ENCODE results near the gene SLC13A3. TPM values are rescaled to one million over a fixed set of nuclear protein-coding genes. Genes with fewer than 3 reads are reported as not detected.
"Not testable (repeated sequence)": the region's sequence is repeated elsewhere in the genome, so short reads cannot be mapped to it uniquely, and the experiment has no call there.

SLC13A3 gene
- total RNA-seq, 2 donors from 2014 or later, result 0.39 to 0.92 TPM

DNA sequence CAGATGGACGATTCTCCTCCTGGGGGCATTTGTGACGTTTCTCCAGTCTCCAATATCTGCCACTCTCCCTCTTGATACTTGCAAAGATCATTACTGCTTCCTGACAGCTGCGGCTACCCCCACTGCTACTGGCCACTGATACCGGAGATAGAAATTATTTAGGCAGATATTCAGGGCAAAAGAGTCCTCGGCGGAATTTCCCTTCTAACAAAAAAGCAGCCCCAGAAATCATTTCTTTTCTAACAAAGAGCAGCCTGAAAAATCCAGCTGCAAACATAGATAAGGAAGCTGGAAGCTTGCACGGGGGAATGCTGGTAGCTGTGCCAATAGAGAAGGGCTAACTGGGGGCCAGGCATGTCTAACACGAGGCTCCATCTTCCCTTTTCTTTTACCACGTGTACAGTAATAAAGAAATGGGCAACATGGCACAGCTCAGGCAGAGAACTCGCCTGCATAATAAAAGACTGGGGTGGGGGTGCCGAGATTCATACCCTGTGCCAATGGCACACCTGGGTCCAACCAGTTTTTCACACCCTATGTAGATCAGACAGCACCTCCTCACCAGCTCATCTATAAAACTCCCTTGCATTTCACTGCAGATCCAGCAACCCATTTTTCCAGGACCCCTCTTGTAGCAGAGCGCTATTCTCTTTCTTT lies 31.9 kb upstream of the SLC13A3 start:
- intact Hi-C loops (cut with DNase I, micrococcal nuclease), result loop anchor here (10.0 kb wide), 2 partner anchors 118 to 158 kb away; no protein-coding TSS in a partner anchor
- ATAC-seq (no peak), DNase-seq (no peak)

DNA sequence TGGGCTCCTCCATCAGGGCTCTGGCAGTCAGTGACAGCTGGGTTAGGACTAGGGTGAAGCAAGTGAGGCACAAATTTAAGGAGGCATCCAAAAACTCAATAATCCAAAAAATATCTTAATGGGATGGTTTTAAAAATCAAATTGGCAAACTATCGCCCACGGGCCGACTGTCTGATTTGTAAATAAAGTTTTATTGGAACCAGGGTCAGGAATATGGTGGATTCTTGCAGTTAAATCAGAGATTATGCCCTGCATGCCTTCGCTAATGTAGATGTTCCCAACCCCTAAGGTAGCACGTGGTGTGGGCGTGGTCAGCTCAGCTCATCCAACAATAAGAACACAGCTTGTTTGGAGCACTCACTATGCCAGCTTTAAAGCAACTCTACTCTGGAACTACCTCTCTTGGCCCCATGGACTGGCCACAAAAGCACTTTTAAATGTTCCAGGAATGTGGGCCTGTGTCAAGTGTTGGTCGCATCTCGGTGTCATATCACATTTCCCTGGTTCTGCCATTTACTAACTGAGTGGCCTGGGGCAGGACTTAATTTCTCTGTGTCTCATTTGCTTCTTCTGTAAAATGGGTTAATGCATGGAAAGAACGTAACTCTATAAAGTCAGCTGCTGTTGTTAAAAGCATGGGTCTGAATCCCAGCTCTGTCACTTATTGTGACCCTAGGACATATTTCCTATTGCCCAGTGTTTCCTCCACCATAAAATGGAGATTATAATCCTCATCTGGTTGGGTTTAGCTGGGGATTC lies 31.0 kb upstream of the SLC13A3 start:
- intact Hi-C loops (cut with DNase I, micrococcal nuclease), result loop anchor here (10.0 kb wide), 2 partner anchors 117 to 157 kb away; no protein-coding TSS in a partner anchor
- peak; percentile 31 for ATAC-seq

DNA sequence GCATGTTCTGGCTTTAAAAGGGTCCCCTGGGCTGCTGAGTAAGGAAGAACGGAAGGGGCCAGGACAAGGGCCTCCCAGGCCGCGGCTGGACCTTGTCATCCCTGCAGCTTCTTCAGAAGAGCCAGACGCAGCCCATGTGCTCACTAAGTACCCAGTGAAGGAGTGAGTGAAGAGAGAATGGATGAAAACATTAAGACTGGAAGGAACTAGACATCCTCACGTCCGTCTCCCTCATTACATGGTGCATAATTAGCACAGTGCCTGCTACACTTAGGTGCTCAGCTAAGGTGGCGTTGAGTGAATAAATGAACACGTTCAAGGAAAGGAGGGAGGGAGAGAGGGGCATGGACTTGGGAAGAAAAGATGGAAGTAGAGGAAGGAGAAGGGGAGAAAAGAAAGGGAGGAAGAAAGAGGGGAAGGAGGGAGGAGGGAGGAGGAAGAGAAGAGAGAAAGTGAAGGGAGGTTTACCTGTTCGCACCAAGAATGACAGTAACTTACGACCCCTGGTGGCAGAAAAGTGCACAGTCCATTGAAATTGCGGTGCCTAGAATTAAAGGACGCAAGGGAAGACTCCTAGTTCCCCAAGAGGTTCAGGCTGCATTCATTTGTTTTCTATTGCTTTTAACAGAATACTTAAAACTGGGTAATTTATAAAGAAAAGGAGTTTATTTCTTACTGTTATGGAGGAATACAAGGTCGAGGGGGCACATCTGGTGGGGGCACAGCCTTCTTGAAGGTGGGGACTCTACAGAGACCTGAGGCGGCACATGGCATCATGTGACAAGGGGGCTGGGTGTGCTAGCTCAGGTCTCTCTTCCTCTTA lies 30.0 kb upstream of the SLC13A3 start:
- peak; percentile 81 for ATAC-seq
- peak in 1 of 2 donors; percentile 80 for DNase-seq
- intact Hi-C loops (cut with DNase I, micrococcal nuclease), result loop anchor here (10.0 kb wide), 2 partner anchors 116 to 156 kb away; no protein-coding TSS in a partner anchor

More for the DNA sequence above, 31.0 kb upstream of the SLC13A3 start:
- DNase-seq, result peak in 1 of 2 donors; percentile 14

DNA sequence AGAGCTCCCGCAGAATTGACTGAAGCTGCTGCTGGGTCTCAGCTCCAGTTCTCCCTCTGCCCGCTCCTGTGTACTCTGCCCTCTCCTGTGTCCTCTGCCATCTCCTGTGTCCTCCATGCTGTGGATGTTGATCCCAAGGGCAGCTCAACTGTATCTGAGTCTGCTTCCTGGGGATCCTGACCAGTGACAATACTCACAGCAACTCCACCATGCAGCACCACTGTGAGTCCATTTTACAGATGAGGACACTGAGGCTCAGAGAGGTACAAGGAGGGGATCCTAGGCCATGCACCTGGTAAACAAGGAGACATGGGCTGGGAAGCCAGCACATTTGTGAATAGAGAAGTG lies 29.4 kb upstream of the SLC13A3 start:
- intact Hi-C loops (cut with DNase I, micrococcal nuclease), result loop anchor here (10.0 kb wide), 2 partner anchors 116 to 156 kb away; no protein-coding TSS in a partner anchor
- DNase-seq (no peak), ATAC-seq (no peak)

DNA sequence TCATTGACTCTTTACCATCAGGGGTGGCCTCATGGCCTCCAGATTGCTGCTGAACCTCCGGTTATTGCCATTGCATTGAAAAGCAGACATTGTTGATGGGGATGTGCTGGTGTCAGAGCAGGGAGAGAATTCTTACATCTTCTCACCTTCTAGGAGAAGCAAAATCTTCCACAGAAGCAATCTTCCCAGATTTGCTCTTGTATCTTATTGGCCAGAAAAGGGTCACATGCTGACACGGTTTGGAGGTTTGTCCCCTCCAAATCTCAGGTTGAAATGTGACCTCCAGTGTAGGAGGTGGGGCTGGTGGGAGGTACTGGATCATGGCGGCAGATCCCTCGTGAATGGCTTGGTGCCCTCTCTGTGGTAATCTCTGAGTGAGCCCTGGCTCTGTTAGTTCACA lies 27.3 kb upstream of the SLC13A3 start:
- ATAC-seq, result no peak
- intact Hi-C loops (cut with DNase I, micrococcal nuclease), result no loop called here
- no peak for DNase-seq

DNA sequence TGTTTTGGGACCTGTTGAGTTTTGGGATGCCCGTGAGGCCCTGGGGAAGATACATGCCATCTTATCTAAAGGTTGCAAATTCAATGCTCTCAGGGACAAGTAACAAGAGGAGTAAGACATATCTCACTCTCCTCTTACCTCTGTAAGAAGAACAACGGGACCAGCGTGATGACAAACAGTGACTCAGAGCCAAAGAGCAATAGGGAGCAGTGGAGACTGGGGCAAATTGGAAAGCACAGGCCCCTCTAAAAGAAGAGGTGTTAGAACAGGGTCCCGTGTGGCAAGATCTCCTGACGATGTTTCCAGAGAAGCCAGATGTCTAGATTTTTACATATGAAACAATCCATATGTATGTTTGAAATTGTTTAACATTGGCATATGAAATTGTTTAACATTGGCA lies 26.3 kb upstream of the SLC13A3 start:
- ATAC-seq (no peak), DNase-seq (no peak)
- intact Hi-C loops (cut with DNase I, micrococcal nuclease), result no loop called here

DNA sequence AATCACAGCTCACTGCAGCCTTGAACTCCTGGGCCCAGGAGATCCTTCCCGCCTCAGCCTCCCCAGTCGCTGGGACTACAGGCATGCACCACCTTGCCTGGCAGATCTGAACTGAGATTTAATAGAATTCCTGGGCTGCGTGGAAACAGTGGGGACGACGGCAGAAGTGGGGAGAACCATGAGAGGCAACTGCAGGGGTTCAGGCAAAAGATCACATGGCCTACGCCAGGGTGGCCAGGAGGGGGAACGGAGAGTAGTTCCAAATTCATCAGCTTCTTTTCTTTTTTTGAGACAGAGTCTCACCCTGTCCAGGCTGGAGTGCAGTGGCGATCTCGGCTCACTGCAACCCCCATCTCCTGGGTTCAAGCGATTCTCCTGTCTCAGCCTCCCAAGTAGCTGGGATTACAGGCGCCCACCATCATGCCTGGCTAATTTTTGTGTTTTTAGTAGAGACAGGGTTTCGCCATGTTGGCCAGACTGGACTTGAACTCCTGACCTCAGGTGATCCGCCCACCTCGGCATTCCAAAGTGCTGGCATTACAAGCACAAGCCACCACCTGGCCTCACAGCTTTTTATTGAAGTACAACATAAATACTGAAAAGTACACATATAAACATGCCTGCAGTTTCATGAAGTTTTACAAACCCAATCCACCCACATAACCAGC lies 25.5 kb upstream of the SLC13A3 start:
- intact Hi-C loops (cut with DNase I, micrococcal nuclease); DNase-seq; ATAC-seq: not testable (repeated sequence)

DNA sequence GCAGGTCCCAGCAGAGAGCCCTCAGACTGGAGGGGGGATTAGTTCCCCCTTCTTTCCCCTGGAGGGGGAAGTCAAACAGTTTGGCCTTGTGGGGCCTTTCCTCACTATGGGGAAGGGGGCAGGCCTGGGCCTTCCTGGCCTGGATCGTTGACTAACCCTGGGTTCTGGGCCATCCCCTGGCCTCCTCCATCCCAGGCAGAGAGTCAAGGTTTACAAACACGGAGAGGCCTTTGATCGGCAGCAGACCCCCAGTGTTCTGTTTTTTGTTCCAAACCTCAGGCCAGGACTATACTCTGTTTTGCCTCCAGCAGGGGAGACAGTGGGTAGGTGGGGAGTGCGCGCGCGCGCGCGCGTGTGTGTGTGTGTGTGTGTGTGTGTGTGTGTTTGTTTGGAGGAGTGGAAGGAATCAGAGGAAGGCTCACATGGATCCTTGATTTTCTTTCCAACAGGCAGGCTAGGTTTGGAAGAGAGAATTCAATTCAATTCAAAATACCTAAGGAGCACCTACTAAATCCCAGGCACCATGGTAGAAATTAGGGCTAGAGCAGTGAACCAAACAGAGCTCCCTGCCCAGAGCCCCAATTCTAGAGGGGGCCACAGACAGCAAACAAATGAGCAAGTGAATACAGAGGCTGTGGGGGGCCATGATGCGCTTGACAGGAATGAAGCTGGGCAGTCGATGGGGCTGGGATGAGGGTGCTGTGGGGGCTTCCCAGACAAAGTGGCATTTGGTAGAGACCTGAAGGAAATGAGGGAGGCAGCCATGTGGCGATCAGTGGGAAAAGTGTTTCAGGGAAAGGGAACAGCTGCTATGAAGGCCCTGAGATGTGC lies 23.2 kb upstream of the SLC13A3 start:
- no peak for ATAC-seq
- intact Hi-C loops (cut with DNase I, micrococcal nuclease), result no loop called here
- no peak for DNase-seq

DNA sequence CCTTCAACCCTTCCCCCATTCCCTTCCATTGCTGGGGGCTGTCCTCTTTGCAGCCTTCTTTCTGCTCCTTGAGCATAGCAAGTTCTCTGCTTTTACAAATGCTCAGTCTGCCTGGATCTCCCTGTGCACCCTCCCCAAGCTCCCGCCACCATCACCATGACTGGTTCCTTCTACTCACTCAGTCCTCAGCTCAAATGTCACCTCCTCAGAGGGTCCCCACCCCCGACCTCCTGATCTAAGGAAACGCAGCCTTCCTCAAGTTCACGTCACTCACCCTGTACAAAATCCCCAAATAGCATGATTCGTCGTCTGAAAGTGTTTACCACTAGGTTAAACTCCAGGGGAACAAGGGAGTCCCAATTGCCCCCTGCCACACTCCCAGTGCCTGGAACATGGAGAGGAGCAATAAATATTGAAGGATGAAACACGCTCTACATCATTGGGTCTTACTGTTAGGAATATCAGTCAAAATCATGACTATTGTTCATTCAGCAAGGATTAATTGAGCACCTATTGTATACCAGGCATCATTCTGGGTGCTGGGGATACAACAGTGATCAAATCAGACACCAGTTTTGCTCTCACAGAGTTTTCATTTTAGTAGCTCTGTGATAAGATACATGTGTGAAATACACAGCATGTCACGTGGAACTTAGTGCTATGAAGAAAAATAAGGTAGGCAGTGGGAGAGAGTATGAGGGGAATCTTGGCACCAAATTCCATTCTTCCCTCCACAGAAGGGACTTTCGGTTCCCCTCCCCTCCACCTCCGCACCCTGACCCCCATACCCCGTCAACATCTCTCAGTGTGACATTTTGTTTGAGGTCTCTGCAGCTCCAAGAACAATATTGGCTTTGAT lies 22.4 kb upstream of the SLC13A3 start:
- no peak for DNase-seq
- ATAC-seq, result no peak
- intact Hi-C loops (cut with DNase I, micrococcal nuclease), result no loop called here

DNA sequence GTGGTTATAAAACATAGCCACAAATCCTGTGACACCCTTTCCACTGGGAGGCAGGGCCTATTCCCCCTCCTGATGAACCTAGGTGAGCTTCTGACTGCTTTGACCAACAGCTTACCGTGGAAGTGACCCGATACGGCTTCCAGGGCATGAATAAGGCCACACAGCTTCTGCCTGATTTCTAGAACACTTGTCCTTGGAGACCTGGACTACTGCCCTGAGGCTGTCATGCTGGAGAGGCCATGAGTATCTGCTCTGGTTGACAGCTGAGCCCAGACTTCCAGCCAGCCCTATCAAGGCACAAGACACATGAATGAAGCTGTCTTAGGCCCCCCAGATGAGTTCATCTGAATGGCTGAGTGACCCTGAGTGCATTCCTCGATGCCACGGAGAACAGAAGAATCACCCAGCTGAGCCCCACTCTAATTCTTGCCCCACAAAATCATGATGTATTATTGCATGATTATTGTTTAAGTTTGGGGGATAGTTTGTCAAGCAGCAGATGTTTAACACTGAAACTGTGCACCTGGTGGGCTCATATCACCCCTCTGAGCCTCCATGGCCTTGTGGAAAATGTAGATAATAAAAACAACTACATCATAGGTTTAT lies 21.4 kb upstream of the SLC13A3 start:
- intact Hi-C loops (cut with DNase I, micrococcal nuclease), result no loop called here
- ATAC-seq (no peak), DNase-seq (no peak)

DNA sequence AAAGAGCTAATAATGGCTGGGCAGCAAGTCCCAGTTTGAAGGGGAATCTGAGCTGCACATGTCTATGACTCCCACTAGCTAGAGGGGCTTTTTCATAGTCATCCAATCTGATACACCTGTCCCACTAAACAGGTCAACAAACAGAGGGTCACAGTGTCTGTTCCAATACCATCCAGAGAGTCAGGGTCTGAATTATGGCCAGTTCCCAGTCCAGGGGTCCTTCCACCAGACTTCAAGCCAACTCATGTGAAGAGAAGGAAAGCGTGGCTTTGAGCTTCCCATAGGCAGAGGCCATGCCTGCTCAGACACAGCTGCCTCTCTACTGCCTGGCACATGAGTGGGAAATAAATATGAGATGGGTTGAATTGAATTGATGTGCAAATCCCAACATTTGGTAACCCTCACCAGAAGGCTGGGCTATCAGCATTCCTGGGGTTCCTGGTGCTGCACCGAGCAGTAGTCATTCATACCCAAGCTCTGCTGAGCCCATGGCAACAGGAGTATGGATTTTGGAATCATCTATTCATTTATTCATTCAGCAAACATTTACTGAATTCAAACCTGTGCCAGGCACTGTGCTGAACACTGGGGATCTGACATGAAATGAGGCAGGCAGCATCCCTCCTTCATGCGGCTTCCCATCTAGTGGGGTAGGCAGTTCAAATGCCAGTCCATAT lies 20.7 kb upstream of the SLC13A3 start:
- DNase-seq (no peak), ATAC-seq (no peak)
- intact Hi-C loops (cut with DNase I, micrococcal nuclease), result no loop called here

DNA sequence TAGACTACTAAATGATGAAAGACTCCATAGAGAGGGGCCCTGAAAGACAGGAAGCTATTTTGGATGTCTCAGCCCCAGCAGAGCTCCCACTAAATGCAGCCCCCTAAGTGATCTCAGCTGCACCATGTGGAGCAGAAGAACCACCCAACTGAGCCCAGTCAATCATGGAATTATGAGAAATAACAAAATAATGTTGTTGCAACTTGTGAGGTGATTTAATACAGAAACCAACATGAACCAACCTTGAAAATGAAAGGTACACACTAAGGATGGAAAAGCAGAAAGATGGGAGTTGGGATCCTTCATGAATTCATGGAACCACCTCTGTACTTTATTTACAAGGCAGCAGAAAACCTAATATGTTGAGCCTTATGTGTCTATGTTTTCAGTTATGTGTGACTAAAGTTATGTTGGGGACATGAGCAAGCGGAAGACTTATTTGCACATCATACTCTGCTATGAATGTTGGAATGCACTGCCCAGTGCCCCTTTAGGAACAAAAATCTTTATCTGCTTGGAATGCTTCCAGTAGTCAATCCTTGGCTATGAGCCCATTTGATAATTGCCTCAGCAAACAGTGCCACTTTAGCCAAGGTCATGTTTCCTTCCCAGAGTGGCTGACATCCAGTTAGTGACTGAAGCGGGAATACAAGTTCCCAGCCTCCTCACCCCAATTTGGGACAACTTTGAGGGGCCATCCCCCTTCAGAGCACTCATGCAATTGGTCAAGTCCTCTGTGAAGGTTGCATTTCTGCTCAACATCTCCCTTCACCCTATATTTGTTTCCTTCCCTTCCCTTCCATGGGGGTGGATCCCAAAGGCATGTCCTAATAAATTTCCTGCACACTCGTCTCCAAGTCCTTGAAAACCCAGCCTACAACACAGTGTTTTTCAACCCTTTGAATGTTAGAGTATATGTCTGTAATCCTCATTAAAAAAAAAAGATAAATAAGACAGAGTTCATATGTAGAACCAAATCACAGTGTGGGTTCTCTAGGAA lies 19.6 kb upstream of the SLC13A3 start:
- ATAC-seq (peak; percentile 25), DNase-seq (no peak)
- intact Hi-C loops (cut with DNase I, micrococcal nuclease), result no loop called here

DNA sequence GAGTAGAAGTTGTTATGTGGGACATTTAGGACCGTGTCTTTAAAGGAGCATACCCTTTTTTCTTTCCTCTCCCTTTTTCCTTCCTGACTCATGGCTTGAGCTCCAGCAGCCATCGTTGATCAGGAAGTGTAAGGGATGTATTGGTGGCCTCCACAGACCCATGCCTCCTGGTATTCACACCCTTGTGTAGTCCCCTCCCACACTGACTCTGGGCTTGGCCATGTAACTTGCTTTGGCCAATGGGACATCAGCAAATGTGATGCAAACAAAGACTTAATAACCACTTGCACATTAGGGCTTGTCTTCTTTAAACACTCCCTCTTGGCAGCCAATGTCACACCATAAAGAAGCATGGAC lies 18.9 kb upstream of the SLC13A3 start:
- ATAC-seq (no peak), DNase-seq (no peak)
- intact Hi-C loops (cut with DNase I, micrococcal nuclease), result no loop called here

DNA sequence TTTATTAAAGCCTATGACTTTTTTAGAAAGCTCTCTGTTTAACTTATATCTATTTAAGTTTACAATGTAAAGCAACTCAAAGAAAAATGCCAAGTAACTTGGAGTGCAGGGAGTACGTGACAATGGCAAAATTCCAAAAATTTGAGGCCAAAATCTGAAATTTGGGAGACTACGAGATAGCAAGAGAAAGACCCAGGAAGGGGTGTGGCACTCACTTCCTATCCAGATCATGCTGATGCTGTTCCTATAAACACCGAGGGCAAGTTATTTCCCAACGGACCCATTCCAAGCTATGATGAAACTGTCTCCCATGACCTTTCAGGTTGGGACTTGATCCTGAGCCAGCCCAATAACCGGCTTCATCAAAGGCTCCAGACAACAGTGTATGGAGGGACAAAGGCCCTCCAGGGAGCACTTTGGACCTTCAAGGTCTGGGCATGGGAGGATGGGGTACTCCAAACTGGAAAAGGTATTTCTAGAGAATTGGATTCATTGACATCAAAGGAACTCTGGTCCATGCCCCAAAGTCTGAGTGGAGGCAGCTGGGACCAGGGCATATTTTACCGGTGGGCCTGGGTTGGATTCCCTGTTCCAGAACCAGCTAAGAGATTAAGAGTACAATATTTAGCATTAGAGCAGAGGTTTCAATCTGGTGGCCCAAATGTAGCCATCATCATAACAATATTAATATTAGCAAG lies 15.7 kb upstream of the SLC13A3 start:
- DNase-seq (no peak), ATAC-seq (no peak)
- intact Hi-C loops (cut with DNase I, micrococcal nuclease), result loop anchor here in 1 of 2 donors (10.0 kb wide), 1 partner anchor 62 kb away; no protein-coding TSS in a partner anchor
